T-helper 1 cell (primary cell): Measurements from ENCODE around the gene CTAGE15.
"Not testable (repeated sequence)": the region's sequence is repeated elsewhere in the genome, so short reads cannot be mapped to it uniquely, and the experiment has no call there.

Experiments used
- DNase-seq, 5 donors: peaks; one replicate each; pipeline ENCODE4 v3.0.0-alpha.2; 2012 to 2020
- total RNA-seq, 4 donors: gene quantifications; one replicate each; lab custom pipeline; 2026; lab: John Stamatoyannopoulos, UW

CTAGE15 gene
- 0 to 0.31 (median 0.14) reads per million in 4 donors for total RNA-seq

GRCh38 chr7:143571501-143571900, at the start of gene CTAGE15:
CTAGE15 (plus strand) TSS chr7:143571801; CDS start chr7:143571818, 17 bp downstream.
- not testable (repeated sequence) for DNase-seq

- not testable (repeated sequence) for DNase-seq
Observed at GRCh38 chr7:143522309-143522916, 49.2 kb upstream of the CTAGE15 start.

- DNase-seq, result not testable (repeated sequence)
Observed at GRCh38 chr7:143531169-143531926, 40.3 kb upstream of the CTAGE15 start.

- not testable (repeated sequence) for DNase-seq
Observed at GRCh38 chr7:143531932-143532331, 39.7 kb upstream of the CTAGE15 start.

- DNase-seq, result not testable (repeated sequence)
Observed at GRCh38 chr7:143533213-143533839, 38.3 kb upstream of the CTAGE15 start.

GRCh38 chr7:143536443-143536842, 35.2 kb upstream of the CTAGE15 start:
- not testable (repeated sequence) for DNase-seq

- not testable (repeated sequence) for DNase-seq
Observed at GRCh38 chr7:143543288-143544038, 28.1 kb upstream of the CTAGE15 start.

GRCh38 chr7:143555968-143556367, 15.6 kb upstream of the CTAGE15 start:
- DNase-seq, result not testable (repeated sequence)

- DNase-seq, result not testable (repeated sequence)
Observed at GRCh38 chr7:143563306-143563705, 8.3 kb upstream of the CTAGE15 start.

GRCh38 chr7:143566001-143566400, 5.6 kb upstream of the CTAGE15 start:
- DNase-seq, result not testable (repeated sequence)

- DNase-seq, result not testable (repeated sequence)
Observed at GRCh38 chr7:143588183-143588582, 16.6 kb downstream of the CTAGE15 start.

GRCh38 chr7:143589897-143590296, 18.3 kb downstream of the CTAGE15 start:
- not testable (repeated sequence) for DNase-seq

GRCh38 chr7:143598086-143598485, 26.5 kb downstream of the CTAGE15 start:
- DNase-seq, result peak in 1 of 5 donors; percentile 4

GRCh38 chr7:143603549-143603948, 31.9 kb downstream of the CTAGE15 start:
- not testable (repeated sequence) for DNase-seq

GRCh38 chr7:143606088-143606487, 34.5 kb downstream of the CTAGE15 start:
- DNase-seq, result not testable (repeated sequence)

GRCh38 chr7:143615545-143615944, 43.9 kb downstream of the CTAGE15 start:
- DNase-seq, result peak in 1 of 5 donors; percentile 0

GRCh38 chr7:143617204-143617603, 45.6 kb downstream of the CTAGE15 start:
- DNase-seq, result not testable (repeated sequence)

GRCh38 chr7:143620058-143620457, 48.5 kb downstream of the CTAGE15 start:
- DNase-seq, result peak in 1 of 5 donors; percentile 61

- peak in 2 of 5 donors; percentile 62 to 71 for DNase-seq
Observed at GRCh38 chr7:143620646-143621045, 49.0 kb downstream of the CTAGE15 start, which contains the start of gene TCAF2. TCAF2 (plus strand) TSS chr7:143620974.

- not testable (repeated sequence) for DNase-seq
Observed at GRCh38 chr7:143621175-143621574, 49.6 kb downstream of the CTAGE15 start.

- DNase-seq, result not testable (repeated sequence)
Observed at GRCh38 chr7:143622130-143622529, 50.5 kb downstream of the CTAGE15 start.
